ENCODE results near the gene HOXA3. TPM values are rescaled to one million over a fixed set of nuclear protein-coding genes. Genes with fewer than 3 reads are reported as not detected.

Gene HOXA3
- total RNA-seq, 1 experiment from 2014 or later = 9.2 TPM

- no peaks in the 10 kb centered on the region for H4K20me1 ChIP-seq (ENCODE audit: insufficient read depth)
- H3K4me1 ChIP-seq (ENCODE audit: control insufficient read depth in 1 of 2, insufficient read depth in 2 of 2, low read length in 2 of 2) = peaks cover 14 to 59% of the 10 kb centered on the region in 2 experiments
- peak overlapping the region; percentile 77 to 84 for H3K4me3 ChIP-seq (replicated peaks in 1 of 2; ENCODE audit: low read depth in 1 of 2, low read length in 2 of 2)
- H2AFZ ChIP-seq (ENCODE audit: low read depth, low read length, poor library complexity, severe bottlenecking) = no peak overlapping the region
- peaks cover 0 to 4% of the 10 kb centered on the region in 2 experiments; a peak in 1 of 4 replicates for H3K36me3 ChIP-seq (ENCODE audit: control insufficient read depth in 1 of 2, insufficient read depth in 2 of 2, low read length in 2 of 2)
- intact Hi-C loops (cut with micrococcal nuclease) = loop anchor here (1.0 to 10.0 kb wide), 9 partner anchors 476 to 1595 kb away; partner anchors contain the start of genes CBX3 and HNRNPA2B1
- ChIA-PET CTCF (interaction anchor here (0.6 to 3.4 kb wide), 13 partner anchors 9 to 1301 kb away, joined by 3 to 62 read pairs (median 6); partner anchors contain the start of gene HOXA3), POLR2A (interaction anchor here (0.6 to 1.4 kb wide), 6 partner anchors 9 to 996 kb away, joined by 3 to 5 read pairs (median 4); partner anchors contain the start of gene HOXA3), RAD21 (ENCODE audit: low non-redundant PET in 1 of 2, low total read pairs in 2 of 2, uncharacterized antibody in 2 of 2, unreplicated experiment in 2 of 2) (interaction anchor here (0.7 to 2.1 kb wide), 6 partner anchors 8 to 793 kb away, joined by 3 to 12 read pairs (median 3); partner anchors contain the start of gene HOXA6 (in 1 of the 2))
- no peaks in the 10 kb centered on the region for H3K9me3 ChIP-seq (ENCODE audit: control insufficient read depth in 1 of 2, insufficient read depth in 1 of 2, low read depth in 1 of 2, low read length in 2 of 2)
- H3K9ac ChIP-seq (ENCODE audit: low read length) = peak overlapping the region; percentile 89
- no TSS peak for BruUV-seq (replicated peaks)
- ATAC-seq = peak; percentile 3
- peak overlapping the region; percentile 97 for H3K4me2 ChIP-seq (ENCODE audit: low read length)
- H3K9me2 ChIP-seq (ENCODE audit: insufficient read depth) = no peaks in the 10 kb centered on the region
- TF ChIP-seq CBX3 (IDR thresholded peaks at IDR 0.05; ENCODE audit: low read depth) (no peak), POLR2AphosphoS5 (IDR thresholded peaks at IDR 0.05; ENCODE audit: low read depth, low read length) (peak; percentile 22)
- no peak for DNase-seq (ENCODE audit: low read depth, low spot score)
- no peaks in the 10 kb centered on the region for H3K27me3 ChIP-seq (ENCODE audit: insufficient read depth, low read length)
- H3K79me2 ChIP-seq (ENCODE audit: insufficient read depth, low read length) = peaks cover 52% of the 10 kb centered on the region
- H3K27ac ChIP-seq (ENCODE audit: low read depth, low read length) = peak overlapping the region; percentile 91
Measured at GRCh38 chr7:27161721-27162560, 9.6 kb upstream of the HOXA3 start.

- Histone ChIP-seq H4K20me1 (ENCODE audit: insufficient read depth) (no peaks in the 10 kb centered on the region), H3K9me2 (ENCODE audit: insufficient read depth) (no peaks in the 10 kb centered on the region), H3K9me3 (ENCODE audit: control insufficient read depth in 1 of 2, insufficient read depth in 1 of 2, low read depth in 1 of 2, low read length in 2 of 2) (no peaks in the 10 kb centered on the region), H3K27me3 (ENCODE audit: insufficient read depth, low read length) (no peaks in the 10 kb centered on the region), H3K79me2 (ENCODE audit: insufficient read depth, low read length) (peaks cover 47% of the 10 kb centered on the region), H3K4me3 (replicated peaks in 1 of 2; ENCODE audit: low read depth in 1 of 2, low read length in 2 of 2) (peak overlapping the region; percentile 77 to 84), H3K36me3 (ENCODE audit: control insufficient read depth in 1 of 2, insufficient read depth in 2 of 2, low read length in 2 of 2) (peaks cover 0 to 4% of the 10 kb centered on the region in 2 experiments; a peak in 1 of 4 replicates), H3K4me1 (ENCODE audit: control insufficient read depth in 1 of 2, insufficient read depth in 2 of 2, low read length in 2 of 2) (peaks cover 14 to 58% of the 10 kb centered on the region in 2 experiments), H3K27ac (ENCODE audit: low read depth, low read length) (peak overlapping the region; percentile 91), H3K4me2 (ENCODE audit: low read length) (peak overlapping the region; percentile 97), H3K9ac (ENCODE audit: low read length) (peak overlapping the region; percentile 89), H2AFZ (ENCODE audit: low read depth, low read length, poor library complexity, severe bottlenecking) (no peak overlapping the region)
- intact Hi-C loops (cut with micrococcal nuclease) = loop anchor here (1.0 to 10.0 kb wide), 9 partner anchors 475 to 1594 kb away; partner anchors contain the start of genes CBX3 and HNRNPA2B1
- TF ChIP-seq SP1 (IDR thresholded peaks at IDR 0.05; ENCODE audit: low read depth) (no peak), CEBPB (IDR thresholded peaks at IDR 0.05; ENCODE audit: low read depth) (no peak), POLR2AphosphoS5 (IDR thresholded peaks at IDR 0.05; ENCODE audit: low read depth, low read length) (no peak), EZH2phosphoT487 (IDR thresholded peaks at IDR 0.05; ENCODE audit: borderline replicate concordance) (no peak), FOSL1 (IDR thresholded peaks at IDR 0.05; ENCODE audit: low read depth) (no peak), RAD21 (IDR thresholded peaks at IDR 0.05; ENCODE audit: low read depth) (no peak), EZH2 (IDR thresholded peaks at IDR 0.05) (no peak), POLR2A (IDR thresholded peaks at IDR 0.05; ENCODE audit: borderline replicate concordance, extremely low read depth, insufficient read depth, insufficient read length) (no peak), REST (IDR thresholded peaks at IDR 0.05; ENCODE audit: low read depth) (no peak), SRF (IDR thresholded peaks at IDR 0.05; ENCODE audit: low read depth) (no peak), ZNF274 (IDR thresholded peaks at IDR 0.05; ENCODE audit: low read depth, low read length) (no peak), EGR1 (IDR thresholded peaks at IDR 0.05; ENCODE audit: low read depth) (no peak), CBX3 (IDR thresholded peaks at IDR 0.05; ENCODE audit: low read depth) (no peak)
- POLR2A ChIA-PET = interaction anchor here (0.7 to 1.4 kb wide), 5 partner anchors 9 to 995 kb away, joined by 3 to 5 read pairs (median 4); partner anchors contain the start of gene HOXA3
- no TSS peak for BruUV-seq (replicated peaks)
- RAD21 ChIA-PET (ENCODE audit: low non-redundant PET in 1 of 2, low total read pairs in 2 of 2, uncharacterized antibody in 2 of 2, unreplicated experiment in 2 of 2) = interaction anchor here (0.6 to 2.1 kb wide), 11 partner anchors 9 to 792 kb away, joined by 3 to 12 read pairs (median 4); partner anchors contain the start of gene HOXA6 (in 1 of the 2)
- CTCF ChIA-PET = interaction anchor here (0.6 to 3.4 kb wide), 26 partner anchors 9 to 1300 kb away, joined by 3 to 62 read pairs (median 4); partner anchors contain the start of gene HOXA3
- ATAC-seq (peak; percentile 30), DNase-seq (ENCODE audit: low read depth, low spot score) (no peak)
Measured at GRCh38 chr7:27161214-27161720, 8.9 kb upstream of the HOXA3 start.

All from HCT116 (cell line).